GM12864 (cell line): ENCODE measurements around the gene UGT2B10.
"Not testable (repeated sequence)": the region's sequence is repeated elsewhere in the genome, so short reads cannot be mapped to it uniquely, and the experiment has no call there.

Experiments used
- DNase-seq: peaks from one replicate; pipeline ENCODE4 v3.0.0-alpha.2; 2011; ENCODE audit warnings: low read depth
- H3K4me3 ChIP-seq: 2 replicates; pipeline ENCODE4 v1.5.1; 2011; ENCODE audit warnings: mild to moderate bottlenecking, low read depth, low read length, control low read depth
- TF ChIP-seq, protein P1 (sequence below): IDR thresholded peaks from 2 replicates; pipeline ENCODE4 v1.5.1; 2011; ENCODE audit warnings: low read depth, mild to moderate bottlenecking, moderate library complexity, low read length, control low read depth, inconsistent platforms; ENCODE audit errors: missing control alignments

UGT2B10 gene

GRCh38 chr4:68810919-68811318, 4.9 kb upstream of the UGT2B10 start:
- TF ChIP-seq, protein P1, sequence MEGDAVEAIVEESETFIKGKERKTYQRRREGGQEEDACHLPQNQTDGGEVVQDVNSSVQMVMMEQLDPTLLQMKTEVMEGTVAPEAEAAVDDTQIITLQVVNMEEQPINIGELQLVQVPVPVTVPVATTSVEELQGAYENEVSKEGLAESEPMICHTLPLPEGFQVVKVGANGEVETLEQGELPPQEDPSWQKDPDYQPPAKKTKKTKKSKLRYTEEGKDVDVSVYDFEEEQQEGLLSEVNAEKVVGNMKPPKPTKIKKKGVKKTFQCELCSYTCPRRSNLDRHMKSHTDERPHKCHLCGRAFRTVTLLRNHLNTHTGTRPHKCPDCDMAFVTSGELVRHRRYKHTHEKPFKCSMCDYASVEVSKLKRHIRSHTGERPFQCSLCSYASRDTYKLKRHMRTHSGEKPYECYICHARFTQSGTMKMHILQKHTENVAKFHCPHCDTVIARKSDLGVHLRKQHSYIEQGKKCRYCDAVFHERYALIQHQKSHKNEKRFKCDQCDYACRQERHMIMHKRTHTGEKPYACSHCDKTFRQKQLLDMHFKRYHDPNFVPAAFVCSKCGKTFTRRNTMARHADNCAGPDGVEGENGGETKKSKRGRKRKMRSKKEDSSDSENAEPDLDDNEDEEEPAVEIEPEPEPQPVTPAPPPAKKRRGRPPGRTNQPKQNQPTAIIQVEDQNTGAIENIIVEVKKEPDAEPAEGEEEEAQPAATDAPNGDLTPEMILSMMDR, result no peak
- no peak for DNase-seq
- H3K4me3 ChIP-seq, result no peak overlapping the region

DNA sequence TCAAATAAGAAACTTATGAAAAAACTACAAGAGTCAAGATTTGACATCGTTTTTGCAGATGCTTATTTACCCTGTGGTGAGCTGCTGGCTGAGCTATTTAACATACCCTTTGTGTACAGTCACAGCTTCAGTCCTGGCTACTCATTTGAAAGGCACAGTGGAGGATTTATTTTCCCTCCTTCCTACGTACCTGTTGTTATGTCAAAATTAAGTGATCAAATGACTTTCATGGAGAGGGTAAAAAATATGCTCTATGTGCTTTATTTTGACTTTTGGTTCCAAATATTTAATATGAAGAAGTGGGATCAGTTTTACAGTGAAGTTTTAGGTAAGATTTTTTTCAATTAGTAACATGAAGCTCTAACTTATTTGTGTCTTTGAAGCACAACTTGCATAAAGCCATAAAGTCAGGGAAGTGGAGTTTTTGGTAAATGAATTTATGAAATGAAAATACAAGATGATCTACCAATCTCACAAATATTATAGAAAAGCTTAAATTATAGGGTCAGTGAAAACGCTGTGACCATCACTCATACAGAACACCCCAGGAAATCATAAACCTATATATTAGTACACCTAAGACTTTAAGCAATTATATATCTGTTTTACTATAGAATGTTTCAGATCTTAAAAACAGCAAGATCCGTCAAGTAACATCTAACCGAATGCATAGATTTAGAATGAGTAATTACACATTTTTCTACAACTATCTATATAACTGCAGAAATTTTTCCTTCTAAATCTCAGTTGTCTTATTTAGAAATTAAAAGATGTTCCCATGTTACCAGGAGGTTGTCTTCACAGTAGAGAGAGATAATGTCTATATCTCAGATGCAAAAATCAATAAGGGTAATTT, 844 bp downstream of the UGT2B10 start:
- not testable (repeated sequence) for H3K4me3 ChIP-seq, DNase-seq

DNA sequence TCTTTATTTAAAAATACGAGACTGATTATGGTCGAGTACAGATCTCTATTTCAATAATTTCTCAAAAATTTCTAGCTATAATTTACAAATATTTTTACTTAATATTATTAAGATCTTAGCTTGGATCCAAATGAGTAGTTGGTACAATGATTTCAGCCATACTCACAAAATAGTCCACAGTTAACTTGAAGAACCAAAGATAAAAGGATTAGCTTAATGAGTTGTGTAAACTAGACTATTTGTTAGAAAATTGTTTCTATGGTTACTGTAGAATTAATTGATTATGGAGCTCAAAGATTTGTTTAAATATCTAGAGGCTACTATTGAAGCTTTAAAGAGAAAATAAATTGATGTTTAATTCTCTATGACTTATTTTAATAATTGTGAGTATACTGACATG, 1.6 kb downstream of the UGT2B10 start:
- H3K4me3 ChIP-seq, result no peak overlapping the region
- TF ChIP-seq, protein P1, result no peak
- DNase-seq, result no peak

GRCh38 chr4:68818030-68818462, 2.3 kb downstream of the UGT2B10 start:
- H3K4me3 ChIP-seq, DNase-seq: not testable (repeated sequence)

DNA sequence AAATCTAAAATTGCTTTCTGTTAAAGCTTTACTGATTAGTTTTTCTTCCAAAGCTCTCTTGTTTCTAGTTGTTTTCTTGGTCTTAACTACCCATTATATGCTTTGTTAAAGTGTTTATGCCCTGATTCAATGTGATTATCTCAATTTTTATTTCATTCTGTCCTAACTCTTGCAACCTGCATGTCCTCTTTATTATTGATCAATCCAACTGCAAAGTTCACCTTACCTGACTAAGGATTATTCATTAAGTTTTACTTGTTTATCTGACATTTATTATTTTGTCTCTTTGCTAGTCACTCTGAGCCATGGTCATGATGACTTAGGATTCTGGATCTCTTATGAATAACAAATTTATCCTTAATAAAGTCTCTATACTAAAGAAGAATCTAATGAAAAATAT, 15.8 kb downstream of the UGT2B10 start:
- TF ChIP-seq, protein P1, result no peak
- DNase-seq, result no peak
- no peak overlapping the region for H3K4me3 ChIP-seq

DNA sequence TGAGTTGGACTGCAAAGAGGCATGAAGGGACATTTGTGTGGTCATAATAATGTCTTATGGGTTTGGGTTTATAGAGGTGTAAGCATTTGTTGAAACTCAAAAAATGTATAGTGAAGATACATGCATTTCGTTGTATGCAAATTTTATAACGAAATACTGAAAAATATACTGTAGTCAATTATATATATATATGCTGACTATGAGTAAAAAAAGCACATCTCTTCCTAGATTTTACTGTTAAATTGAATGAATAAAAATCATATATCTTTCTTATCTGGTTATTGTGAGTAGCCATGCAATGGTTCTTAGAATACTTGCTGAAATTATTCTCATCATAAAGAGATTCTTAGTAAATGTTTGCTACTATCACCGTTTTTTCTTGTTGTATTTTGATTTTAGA, 34.5 kb downstream of the UGT2B10 start:
- TF ChIP-seq, protein P1, result no peak
- no peak for DNase-seq
- no peak overlapping the region for H3K4me3 ChIP-seq

DNA sequence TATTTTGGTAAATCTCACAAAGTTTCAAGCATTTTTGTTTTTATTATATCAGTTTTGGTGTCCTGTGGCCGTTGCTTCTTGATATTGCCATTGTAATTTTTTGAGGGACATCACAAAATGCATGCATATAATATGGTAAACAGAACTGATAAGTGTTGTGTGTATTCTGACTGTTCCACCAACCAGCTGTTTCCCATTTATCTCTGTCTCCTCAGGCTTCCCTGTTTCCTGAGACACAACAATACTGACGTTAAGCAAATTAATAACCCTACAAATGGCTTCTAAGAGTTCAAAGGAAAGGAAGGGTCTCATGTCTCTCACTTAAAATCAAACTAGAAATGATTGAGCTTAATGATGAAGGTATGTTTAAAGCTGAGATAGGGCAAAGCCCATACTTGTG, 40.0 kb downstream of the UGT2B10 start:
- no peak overlapping the region for H3K4me3 ChIP-seq
- TF ChIP-seq, protein P1, result no peak
- no peak for DNase-seq

DNA sequence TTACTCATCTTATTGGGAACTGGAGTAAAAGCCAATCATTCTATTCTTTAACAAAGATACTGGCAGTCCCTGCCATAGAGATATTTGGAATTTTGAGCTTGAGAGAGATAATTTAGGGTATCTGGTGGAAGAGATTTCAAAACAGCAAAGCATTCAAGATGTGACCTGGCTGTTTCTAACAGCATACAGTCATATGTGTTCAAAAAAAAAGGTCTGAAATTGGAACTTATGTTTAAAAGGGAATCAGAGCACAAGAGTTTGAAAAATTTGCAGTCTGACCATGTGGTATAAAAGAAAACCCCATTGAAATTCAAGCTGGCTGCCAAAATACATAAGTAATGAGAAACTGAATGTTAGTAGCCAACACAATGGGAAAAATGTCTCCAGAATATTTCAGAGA, 42.2 kb downstream of the UGT2B10 start:
- TF ChIP-seq, protein P1, result no peak
- no peak for DNase-seq
- no peak overlapping the region for H3K4me3 ChIP-seq
